HepG2 (cell line): ENCODE results near the gene CATSPERD. TPM values are rescaled to one million over a fixed set of nuclear protein-coding genes. Genes with fewer than 3 reads are reported as not detected.

Experiments used
- BRCA1 ChIP-seq: sonication (generic); formaldehyde crosslinking; IDR thresholded peaks from 2 replicates; pipeline ENCODE4 v1.4.0; 2020; ENCODE audit warnings: missing genetic modification reagents
- CBX1 ChIP-seq: IDR thresholded peaks from one replicate; pipeline ENCODE4 v1.6.1; 2016; ENCODE audit warnings: antibody characterized with exemption, low read depth
- IKZF4 ChIP-seq: sonication (generic); formaldehyde crosslinking; IDR thresholded peaks from 2 replicates; pipeline ENCODE4 v1.5.1; 2020; ENCODE audit warnings: borderline replicate concordance, mild to moderate bottlenecking, low read depth, missing genetic modification reagents; ENCODE audit errors: not compliant biosample characterization
- KDM2A ChIP-seq: sonication (generic); formaldehyde crosslinking; IDR thresholded peaks from 2 replicates; pipeline ENCODE4 v1.4.0; 2020; ENCODE audit warnings: low read depth, missing genetic modification reagents, borderline replicate concordance
- MYC ChIP-seq: sonication (generic); formaldehyde crosslinking; IDR thresholded peaks from 2 replicates; pipeline ENCODE4 v1.9.0; 2021; ENCODE audit warnings: missing genetic modification reagents, borderline replicate concordance
- NRL ChIP-seq: sonication (generic); formaldehyde crosslinking; IDR thresholded peaks from 2 replicates; pipeline ENCODE4 v1.5.0; 2020; ENCODE audit warnings: missing genetic modification reagents, mild to moderate bottlenecking, moderate library complexity, borderline replicate concordance
- TBX2 ChIP-seq: sonication (generic); formaldehyde crosslinking; IDR thresholded peaks from 2 replicates; pipeline ENCODE4 v1.5.0; 2020; ENCODE audit warnings: missing genetic modification reagents, mild to moderate bottlenecking, borderline replicate concordance
- TEAD3 ChIP-seq: optimal IDR thresholded peaks from 2 replicates; pipeline ENCODE3; 2016; ENCODE audit warnings: borderline replicate concordance
- ZC3H13 ChIP-seq: sonication (generic); formaldehyde crosslinking; IDR thresholded peaks from 2 replicates; pipeline ENCODE4 v1.8.1; 2023; ENCODE audit warnings: mild to moderate bottlenecking, missing genetic modification reagents, moderate library complexity
- ZNF138 ChIP-seq: sonication (generic); formaldehyde crosslinking; IDR thresholded peaks from 2 replicates; pipeline ENCODE4 v1.5.0; 2020; ENCODE audit warnings: mild to moderate bottlenecking, low read depth, missing genetic modification reagents
- ZNF20 ChIP-seq: sonication (generic); formaldehyde crosslinking; IDR thresholded peaks from 2 replicates; pipeline ENCODE4 v1.4.0; 2020; ENCODE audit warnings: mild to moderate bottlenecking, moderate library complexity, missing genetic modification reagents
- ZNF329 ChIP-seq: sonication (generic); formaldehyde crosslinking; IDR thresholded peaks from 2 replicates; pipeline ENCODE4 v1.9.0; 2021; ENCODE audit warnings: low read depth, mild to moderate bottlenecking, missing genetic modification reagents
- ZNF33A ChIP-seq: sonication (generic); formaldehyde crosslinking; IDR thresholded peaks from 2 replicates; pipeline ENCODE4 v1.5.1; 2020; ENCODE audit warnings: missing genetic modification reagents, mild to moderate bottlenecking, moderate library complexity, borderline replicate concordance
- ZNF367 ChIP-seq: sonication (generic); formaldehyde crosslinking; IDR thresholded peaks from 2 replicates; pipeline ENCODE4 v1.4.0; 2020; ENCODE audit warnings: missing genetic modification reagents, borderline replicate concordance
- ZNF501 ChIP-seq: sonication (generic); formaldehyde crosslinking; IDR thresholded peaks from 2 replicates; pipeline ENCODE4 v1.5.1; 2020; ENCODE audit warnings: mild to moderate bottlenecking, moderate library complexity, missing genetic modification reagents
- polyA plus RNA-seq, 8 experiments: library from polyadenylated mRNA; depleted of rRNA in 3 of 8; stranded (reverse) in 7 of 8; unstranded in 1 of 8; fragments of >200 nt; fragmentation: Illumina TruSeq in 4 of 8; extraction: Trizol in 4 of 8; gene quantifications; 2 replicates each; pipeline versions ENCODE4 v1.2.1 to v1.2.3, GENCODE V29; 2011 to 2016; ENCODE audit warnings: low read depth in 4 of 8, missing spikeins in 1 of 8, mixed read lengths in 1 of 8; ENCODE audit not compliant: insufficient read depth in 1 of 8
- total RNA-seq, 5 experiments: library from RNA; depleted of rRNA; stranded (reverse); fragments of >200 nt; fragmentation: Illumina TruSeq; extraction: Trizol; gene quantifications; 2 replicates each; pipeline ENCODE4 v1.2.3, GENCODE V29; 2016; ENCODE audit warnings: low read depth in 1 of 5
- TF ChIP-seq, protein P1 (sequence below): sonication (generic); formaldehyde crosslinking; IDR thresholded peaks from 2 replicates; pipeline ENCODE4 v1.4.0; 2020; ENCODE audit warnings: mild to moderate bottlenecking, missing genetic modification reagents
- TF ChIP-seq, protein P2 (sequence below): IDR thresholded peaks from 2 replicates; pipeline ENCODE4 v1.6.1; 2016; ENCODE audit warnings: mild to moderate bottlenecking
- TF ChIP-seq, protein P3 (sequence below): sonication (generic); formaldehyde crosslinking; conservative IDR thresholded peaks from 2 replicates; pipeline ENCODE4 v1.5.0; 2020; ENCODE audit warnings: missing genetic modification reagents
- TF ChIP-seq, protein P4 (sequence below): sonication (generic); formaldehyde crosslinking; IDR thresholded peaks from 2 replicates; pipeline ENCODE4 v1.4.0; 2020; ENCODE audit warnings: missing genetic modification reagents

Gene CATSPERD
- total and polyA plus RNA-seq, 2 of the 13 experiments (the other 11 are each of a cell fraction or from before 2014, with no cell fraction given): 0.04 TPM; not detected in 1

DNA sequence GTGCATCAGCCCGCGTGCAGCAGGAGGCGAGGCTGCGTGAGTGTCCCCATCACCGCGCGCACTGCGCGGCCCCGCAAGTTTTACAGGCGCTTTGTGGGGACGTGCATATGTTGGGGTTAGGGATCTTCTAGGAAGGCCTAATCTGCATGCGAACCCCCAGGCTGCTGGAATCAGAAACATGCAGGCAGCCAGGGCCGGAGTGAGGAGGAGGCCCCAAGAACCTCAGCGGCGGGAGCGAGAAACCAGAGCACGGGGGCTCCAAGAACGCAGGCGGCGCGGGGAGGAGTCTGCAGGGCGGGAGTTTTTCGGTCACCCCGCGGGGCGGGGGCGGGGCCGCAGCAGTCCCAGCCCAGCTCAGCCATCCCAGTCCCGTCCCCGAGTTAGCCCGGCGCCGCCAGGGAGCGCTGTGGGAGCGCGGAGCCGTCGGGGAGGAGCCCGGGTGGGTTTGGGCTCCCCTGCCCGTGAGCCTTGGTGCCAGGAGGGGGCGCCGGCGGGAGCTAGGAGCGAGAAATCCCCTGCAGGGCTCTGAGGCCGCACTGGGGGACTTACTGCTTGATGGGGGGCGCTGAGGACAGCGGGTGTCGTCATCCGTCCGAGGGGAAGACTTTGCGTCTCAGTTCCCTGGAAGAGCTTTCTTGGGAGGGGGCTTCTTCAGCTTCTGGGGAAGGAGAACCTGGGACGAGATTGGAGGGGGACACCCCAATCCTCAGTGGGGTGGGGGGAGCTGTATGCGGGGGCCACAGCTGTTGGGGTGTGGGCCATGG is 83.5 kb downstream of the CATSPERD start (continued):
- TF ChIP-seq MYC (CRISPR knock-in tag) (peak; percentile 83), ZNF33A (CRISPR knock-in tag) (peak; percentile 53; the same call in 1 of the 2 replicates), BRCA1 (CRISPR knock-in tag) (no peak), ZNF367 (CRISPR knock-in tag) (no peak), TEAD3 (peak; percentile 30), ZNF329 (CRISPR knock-in tag) (0 out of 2 replicates have a peak, but pooled peaks have one; percentile 45), ZNF20 (CRISPR knock-in tag) (no peak), IKZF4 (CRISPR knock-in tag) (peak; percentile 13), KDM2A (CRISPR knock-in tag) (peak; percentile 88), TBX2 (CRISPR knock-in tag) (peak; percentile 81), NRL (peak; percentile 62; the same call in 1 of the 2 replicates), CBX1 (peak; percentile 79), ZNF501 (CRISPR knock-in tag) (peak; percentile 94), ZC3H13 (CRISPR knock-in tag) (0 out of 2 replicates have a peak, but pooled peaks have one; percentile 51), ZNF138 (CRISPR knock-in tag) (0 out of 2 replicates have a peak, but pooled peaks have one; percentile 21)
- TF ChIP-seq, protein P1, sequence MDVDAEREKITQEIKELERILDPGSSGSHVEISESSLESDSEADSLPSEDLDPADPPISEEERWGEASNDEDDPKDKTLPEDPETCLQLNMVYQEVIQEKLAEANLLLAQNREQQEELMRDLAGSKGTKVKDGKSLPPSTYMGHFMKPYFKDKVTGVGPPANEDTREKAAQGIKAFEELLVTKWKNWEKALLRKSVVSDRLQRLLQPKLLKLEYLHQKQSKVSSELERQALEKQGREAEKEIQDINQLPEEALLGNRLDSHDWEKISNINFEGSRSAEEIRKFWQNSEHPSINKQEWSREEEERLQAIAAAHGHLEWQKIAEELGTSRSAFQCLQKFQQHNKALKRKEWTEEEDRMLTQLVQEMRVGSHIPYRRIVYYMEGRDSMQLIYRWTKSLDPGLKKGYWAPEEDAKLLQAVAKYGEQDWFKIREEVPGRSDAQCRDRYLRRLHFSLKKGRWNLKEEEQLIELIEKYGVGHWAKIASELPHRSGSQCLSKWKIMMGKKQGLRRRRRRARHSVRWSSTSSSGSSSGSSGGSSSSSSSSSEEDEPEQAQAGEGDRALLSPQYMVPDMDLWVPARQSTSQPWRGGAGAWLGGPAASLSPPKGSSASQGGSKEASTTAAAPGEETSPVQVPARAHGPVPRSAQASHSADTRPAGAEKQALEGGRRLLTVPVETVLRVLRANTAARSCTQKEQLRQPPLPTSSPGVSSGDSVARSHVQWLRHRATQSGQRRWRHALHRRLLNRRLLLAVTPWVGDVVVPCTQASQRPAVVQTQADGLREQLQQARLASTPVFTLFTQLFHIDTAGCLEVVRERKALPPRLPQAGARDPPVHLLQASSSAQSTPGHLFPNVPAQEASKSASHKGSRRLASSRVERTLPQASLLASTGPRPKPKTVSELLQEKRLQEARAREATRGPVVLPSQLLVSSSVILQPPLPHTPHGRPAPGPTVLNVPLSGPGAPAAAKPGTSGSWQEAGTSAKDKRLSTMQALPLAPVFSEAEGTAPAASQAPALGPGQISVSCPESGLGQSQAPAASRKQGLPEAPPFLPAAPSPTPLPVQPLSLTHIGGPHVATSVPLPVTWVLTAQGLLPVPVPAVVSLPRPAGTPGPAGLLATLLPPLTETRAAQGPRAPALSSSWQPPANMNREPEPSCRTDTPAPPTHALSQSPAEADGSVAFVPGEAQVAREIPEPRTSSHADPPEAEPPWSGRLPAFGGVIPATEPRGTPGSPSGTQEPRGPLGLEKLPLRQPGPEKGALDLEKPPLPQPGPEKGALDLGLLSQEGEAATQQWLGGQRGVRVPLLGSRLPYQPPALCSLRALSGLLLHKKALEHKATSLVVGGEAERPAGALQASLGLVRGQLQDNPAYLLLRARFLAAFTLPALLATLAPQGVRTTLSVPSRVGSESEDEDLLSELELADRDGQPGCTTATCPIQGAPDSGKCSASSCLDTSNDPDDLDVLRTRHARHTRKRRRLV (CRISPR knock-in tag): peak; percentile 87; the same call in 1 of the 2 replicates
- TF ChIP-seq, protein P2, sequence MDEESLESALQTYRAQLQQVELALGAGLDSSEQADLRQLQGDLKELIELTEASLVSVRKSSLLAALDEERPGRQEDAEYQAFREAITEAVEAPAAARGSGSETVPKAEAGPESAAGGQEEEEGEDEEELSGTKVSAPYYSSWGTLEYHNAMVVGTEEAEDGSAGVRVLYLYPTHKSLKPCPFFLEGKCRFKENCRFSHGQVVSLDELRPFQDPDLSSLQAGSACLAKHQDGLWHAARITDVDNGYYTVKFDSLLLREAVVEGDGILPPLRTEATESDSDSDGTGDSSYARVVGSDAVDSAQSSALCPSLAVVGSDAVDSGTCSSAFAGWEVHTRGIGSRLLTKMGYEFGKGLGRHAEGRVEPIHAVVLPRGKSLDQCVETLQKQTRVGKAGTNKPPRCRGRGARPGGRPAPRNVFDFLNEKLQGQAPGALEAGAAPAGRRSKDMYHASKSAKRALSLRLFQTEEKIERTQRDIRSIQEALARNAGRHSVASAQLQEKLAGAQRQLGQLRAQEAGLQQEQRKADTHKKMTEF: peak; percentile 84; the same call in 1 of the 2 replicates
- TF ChIP-seq, protein P3, sequence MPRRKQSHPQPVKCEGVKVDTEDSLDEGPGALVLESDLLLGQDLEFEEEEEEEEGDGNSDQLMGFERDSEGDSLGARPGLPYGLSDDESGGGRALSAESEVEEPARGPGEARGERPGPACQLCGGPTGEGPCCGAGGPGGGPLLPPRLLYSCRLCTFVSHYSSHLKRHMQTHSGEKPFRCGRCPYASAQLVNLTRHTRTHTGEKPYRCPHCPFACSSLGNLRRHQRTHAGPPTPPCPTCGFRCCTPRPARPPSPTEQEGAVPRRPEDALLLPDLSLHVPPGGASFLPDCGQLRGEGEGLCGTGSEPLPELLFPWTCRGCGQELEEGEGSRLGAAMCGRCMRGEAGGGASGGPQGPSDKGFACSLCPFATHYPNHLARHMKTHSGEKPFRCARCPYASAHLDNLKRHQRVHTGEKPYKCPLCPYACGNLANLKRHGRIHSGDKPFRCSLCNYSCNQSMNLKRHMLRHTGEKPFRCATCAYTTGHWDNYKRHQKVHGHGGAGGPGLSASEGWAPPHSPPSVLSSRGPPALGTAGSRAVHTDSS: no peak
- TF ChIP-seq, protein P4, sequence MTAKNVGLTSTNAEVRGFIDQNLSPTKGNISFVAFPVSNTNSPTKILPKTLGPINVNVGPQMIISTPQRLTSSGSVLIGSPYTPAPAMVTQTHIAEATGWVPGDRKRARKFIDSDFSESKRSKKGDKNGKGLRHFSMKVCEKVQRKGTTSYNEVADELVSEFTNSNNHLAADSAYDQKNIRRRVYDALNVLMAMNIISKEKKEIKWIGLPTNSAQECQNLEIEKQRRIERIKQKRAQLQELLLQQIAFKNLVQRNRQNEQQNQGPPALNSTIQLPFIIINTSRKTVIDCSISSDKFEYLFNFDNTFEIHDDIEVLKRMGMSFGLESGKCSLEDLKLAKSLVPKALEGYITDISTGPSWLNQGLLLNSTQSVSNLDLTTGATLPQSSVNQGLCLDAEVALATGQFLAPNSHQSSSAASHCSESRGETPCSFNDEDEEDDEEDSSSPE: peak; percentile 66
